Activated CD4-positive, alpha-beta T cell treated with anti-CD3 and anti-CD28 coated beads, Interleukin-2, amount 50 U/mL, for 16 hours (primary cell): ENCODE data around the gene FKBP7.
A peak's percentile ranks its signal among the peaks of the same experiment; 100 is the strongest.
"Not testable (repeated sequence)": the region's sequence is repeated elsewhere in the genome, so short reads cannot be mapped to it uniquely, and the experiment has no call there.

Source experiments
- DNase-seq: peaks from one replicate; pipeline ENCODE4 v3.0.0-alpha.2; 2020

The FKBP7 gene, protein sequence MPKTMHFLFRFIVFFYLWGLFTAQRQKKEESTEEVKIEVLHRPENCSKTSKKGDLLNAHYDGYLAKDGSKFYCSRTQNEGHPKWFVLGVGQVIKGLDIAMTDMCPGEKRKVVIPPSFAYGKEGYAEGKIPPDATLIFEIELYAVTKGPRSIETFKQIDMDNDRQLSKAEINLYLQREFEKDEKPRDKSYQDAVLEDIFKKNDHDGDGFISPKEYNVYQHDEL

DNA sequence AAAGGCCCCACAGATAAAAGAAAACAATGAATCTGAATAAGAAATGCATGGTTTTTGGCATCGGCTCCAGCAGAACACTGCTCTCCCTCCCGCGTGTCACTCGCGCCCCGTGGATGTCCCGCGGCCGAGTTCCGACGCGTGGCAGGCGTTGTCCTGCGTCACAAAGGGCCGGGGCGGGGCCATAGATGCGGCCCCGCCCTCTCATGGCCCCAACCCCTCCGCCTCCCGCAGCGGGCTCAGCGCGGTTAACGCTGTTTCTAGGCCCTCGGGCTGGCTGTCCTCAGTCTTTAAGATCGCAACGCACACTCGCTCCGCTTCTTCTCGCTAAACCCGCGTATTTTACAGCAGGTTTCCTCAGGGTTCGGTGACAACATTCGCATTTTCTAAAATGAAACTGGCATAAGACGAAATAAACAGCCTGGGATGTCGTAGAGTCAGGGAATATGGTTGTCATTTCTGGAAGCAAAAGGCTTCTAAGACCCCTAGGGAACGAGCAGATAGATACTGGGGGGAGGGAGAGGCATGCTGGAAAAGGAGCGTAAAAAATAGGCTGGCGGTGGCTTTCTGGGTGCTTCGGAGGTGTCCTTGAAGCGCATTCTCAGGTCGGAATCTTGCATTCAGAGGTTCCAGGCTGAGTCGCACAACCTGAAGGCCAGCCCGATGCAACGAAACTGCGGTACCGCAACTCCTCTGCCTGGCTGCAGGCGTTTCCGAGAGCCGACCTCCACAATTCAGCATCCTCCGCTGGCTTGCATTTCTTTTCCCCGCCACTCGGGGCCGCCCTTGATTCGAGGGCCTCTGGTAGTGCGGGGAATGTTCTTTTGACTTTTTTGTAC, at the start of gene FKBP7:
TSS of gene FKBP7 (minus strand) at position 162 of the 836 bp plus-strand sequence. CDS start at position 61, 101 bp downstream.
- peak; percentile 87 for DNase-seq

DNA sequence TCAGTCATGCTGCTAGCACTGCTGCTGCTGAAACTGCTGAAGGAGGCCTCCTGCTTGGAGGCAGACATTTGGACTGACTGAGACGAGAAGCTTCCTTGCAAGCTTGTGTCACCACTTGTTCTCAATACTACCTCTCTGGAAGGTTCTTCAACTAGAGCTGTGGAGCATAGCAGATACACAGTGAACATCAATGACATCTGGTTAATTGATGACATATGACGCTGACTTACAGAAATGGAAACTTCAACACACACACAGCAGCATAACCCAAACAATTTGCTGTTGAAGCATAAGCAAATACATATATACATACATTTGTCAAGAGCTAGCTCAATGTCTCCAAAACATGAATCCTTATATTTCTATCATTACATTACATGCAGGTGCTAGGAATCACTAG, 49.2 kb upstream of the FKBP7 start:
- no peak for DNase-seq

DNA sequence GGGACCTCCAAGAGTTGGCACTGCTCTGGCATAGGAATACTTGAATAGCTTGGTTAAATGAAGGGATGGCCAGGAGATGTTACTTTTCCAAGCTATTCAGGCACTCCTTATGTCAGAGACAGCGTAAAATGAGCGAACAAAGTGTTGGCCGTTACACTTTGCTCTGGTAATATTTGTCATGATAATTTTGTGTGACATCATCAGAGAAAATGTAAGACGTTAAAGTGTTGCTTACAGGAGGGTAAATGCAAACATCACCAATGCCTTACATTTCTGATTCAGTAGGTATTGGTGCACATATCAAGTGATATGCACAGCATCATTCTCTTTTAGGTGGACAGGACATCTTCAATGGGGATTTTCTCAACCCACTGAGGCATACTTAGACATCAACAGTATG, 47.9 kb upstream of the FKBP7 start:
- DNase-seq, result no peak

DNA sequence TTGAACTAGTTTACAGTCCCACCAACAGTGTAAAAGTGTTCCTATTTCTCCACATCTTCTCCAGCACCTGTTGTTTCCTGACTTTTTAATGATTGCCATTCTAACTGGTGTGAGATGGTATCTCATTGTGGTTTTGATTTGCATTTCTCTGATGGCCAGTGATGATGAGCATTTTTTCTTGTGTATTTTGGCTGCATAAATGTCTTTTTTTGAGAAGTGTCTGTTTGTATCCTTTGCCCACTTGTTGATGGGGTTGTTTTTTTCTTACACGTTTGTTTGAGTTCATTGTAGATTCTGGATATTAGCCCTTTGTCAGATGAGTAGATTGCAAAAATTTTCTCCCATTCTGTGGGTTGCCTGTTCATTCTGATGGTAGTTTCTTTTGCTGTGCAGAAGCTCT, 47.1 kb upstream of the FKBP7 start:
- DNase-seq, result not testable (repeated sequence)

DNA sequence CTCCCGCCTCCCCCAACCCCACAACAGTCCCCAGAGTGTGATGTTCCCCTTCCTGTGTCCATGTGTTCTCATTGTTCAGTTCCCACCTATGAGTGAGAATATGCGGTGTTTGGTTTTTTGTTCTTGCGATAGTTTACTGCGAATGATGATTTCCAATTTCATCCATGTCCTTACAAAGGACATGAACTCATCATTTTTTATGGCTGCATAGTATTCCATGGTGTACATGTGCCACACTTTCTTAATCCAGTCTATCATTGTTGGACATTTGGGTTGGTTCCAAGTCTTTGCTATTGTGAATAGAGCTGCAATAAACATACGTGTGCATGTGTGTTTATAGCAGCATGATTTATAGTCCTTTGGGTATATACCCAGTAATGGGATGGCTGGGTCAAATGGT, 46.6 kb upstream of the FKBP7 start:
- not testable (repeated sequence) for DNase-seq

DNA sequence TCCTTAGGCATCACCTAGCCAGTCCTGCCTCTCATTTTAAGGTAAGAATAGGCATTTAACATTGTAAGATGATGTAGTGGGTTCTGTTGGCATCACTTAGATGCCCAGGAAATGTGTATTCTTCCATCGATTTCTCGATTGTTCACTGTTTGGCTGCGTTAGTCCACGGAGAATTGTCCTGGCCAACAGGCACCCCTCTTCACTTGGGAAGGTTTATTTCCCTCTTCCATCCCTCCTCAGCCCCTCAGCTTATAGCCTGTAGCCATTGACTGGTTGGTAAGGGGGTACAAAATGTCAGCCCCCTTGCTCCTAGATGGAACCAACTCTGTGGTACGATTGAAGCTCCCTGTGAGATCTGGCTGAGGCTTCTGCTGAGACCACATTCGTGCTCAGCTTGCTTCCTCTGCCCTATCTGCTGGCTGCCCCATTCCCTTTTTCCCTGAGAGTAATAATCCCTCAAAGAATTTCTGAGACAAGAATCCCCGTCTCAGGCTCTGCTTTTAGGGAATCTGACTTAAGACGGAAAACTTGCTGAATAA, 45.3 kb upstream of the FKBP7 start:
- DNase-seq, result no peak

DNA sequence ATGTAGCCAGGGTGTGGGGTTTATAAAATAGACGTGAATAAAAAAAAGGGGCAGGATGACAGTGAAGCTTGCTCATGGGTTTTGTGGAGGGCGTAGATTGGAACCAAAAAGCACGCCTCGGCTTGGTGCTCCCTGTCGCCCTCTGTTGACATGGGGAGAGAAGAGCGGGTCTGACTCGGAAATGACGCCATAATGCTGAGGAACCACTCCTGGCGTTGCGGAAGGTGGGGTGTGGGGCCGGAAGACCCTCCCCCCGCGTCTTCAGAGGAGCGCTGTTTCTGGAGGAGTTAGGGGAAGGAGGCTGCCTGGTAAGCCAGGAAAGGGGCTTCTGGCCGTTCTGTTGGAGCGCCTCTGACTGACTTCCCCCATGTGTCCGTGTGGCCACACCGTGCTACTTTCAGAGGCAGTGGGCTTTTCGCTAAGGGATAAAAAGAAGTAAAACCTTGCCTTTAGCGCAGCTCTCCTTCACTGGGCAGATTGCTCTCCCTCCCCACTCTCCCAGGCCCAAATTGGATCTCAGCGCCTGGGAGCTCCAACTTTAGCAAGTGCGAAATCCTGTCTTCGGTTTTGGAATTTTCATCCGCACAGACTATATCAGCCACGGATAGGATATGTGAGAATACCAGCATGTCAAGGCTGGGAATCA, 44.7 kb upstream of the FKBP7 start:
- DNase-seq, result peak; percentile 91

DNA sequence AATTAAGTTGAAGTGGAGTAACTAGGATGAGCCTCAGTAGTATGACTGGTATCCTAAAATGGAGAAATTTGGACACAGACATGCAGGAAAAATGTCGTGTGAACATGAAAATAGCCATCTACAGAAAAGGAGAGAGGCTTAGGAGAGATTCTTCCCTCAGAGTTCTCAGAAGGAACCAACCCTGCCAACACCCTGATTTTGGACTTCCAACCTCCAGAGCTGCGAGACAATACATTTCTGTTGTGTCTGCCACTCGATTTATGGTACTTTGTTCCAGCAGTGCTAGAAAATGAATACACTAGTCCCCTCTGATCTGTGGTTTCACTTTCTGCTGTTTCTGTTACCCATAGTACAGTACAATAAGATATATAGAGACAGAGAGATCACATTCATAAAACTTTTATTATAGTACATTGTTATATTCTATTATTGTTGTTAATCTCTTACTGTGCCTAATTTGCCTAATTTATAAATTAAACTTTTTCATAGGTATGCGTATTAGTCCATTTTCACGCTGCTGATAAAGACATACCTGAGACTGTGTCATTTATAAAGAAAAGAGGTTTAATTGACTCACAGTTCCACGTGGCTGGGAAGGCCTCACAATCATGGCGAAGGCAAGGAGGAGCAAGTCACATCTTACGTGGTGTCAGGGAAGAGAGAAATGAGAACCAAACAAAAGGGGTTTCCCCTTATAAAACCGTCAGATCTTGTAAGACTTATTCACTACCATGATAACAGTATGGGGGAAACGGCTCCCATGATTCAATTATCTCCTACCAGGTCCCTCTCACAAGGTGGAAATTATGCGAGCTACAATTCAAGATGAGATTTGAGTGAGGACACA, 43.1 kb upstream of the FKBP7 start:
- peak; percentile 28 for DNase-seq

DNA sequence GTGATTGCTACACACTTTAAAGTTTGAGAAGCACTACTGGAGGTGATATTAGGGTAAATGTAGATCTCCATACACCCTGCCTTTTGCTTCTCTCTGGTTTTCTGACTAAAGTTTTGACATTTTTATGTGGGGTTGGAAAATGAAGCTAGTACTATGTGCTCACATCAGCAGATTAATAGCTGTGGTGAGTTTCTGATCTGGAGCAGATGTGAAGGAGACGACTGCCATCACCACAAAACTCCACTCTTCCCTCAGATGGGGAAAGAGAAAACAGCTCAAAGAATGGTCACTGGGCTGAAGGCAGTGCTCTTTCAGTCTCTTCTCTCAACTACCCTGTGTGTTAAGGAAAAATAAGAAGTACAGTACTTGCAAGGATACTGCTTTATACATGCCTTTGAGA, 39.1 kb upstream of the FKBP7 start:
- DNase-seq, result no peak

DNA sequence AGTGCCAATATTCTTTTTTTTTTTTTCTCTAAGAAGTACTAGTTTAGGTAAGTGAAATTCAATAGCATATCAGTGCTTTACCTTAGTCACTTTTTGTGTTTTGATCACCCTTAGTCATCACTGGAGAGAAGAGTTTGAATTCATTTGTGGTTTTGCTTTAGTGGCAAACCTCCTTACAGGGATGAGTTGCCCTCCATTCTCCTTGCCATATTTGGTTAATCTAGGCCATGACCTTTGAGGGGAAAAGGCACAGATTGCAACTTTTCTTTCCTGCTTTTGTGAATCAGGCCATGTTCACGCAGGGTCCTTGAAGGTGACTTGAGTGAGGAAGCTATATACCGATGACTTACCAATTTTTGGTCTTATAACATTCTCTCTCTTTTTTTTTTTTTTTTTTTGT, 36.3 kb upstream of the FKBP7 start:
- DNase-seq, result peak; percentile 93

DNA sequence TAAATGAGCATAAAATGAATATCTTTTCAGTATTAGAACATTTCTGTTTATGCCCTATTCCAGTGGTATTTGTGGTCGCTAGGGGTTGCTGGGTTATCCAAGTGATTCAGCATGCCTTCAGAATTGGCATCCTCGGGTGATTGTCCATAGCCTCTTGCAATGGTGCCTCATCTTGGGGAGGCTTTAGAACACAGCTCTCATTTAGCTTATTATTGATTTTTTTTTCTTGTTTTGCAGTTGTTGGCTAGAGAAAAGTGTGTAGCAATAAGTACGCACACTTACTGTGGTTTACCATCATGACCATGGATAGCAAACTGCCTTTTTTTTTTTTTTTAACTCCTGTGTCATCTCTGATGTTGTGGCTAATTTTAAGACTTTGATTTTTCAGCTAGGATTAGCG, 35.5 kb upstream of the FKBP7 start:
- DNase-seq, result no peak

DNA sequence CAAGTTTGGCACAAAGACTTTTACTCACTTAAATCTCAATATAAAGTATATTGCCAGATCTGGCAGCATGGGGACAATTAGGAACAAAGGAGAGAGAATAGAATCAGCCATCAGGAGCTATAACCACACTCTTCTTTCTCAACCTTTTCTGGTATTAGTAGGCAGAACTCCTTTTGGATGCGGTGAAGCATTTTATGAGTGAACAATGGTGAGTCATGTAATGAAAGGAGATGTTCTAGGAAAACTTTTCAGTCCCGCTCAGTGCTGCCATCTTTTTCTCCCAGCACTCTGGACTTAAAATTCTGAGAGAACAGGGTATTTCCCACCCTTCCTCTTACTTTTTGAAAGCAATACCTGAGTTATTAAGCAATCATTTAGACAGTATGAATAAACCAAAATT, 34.1 kb upstream of the FKBP7 start:
- peak; percentile 15 for DNase-seq

DNA sequence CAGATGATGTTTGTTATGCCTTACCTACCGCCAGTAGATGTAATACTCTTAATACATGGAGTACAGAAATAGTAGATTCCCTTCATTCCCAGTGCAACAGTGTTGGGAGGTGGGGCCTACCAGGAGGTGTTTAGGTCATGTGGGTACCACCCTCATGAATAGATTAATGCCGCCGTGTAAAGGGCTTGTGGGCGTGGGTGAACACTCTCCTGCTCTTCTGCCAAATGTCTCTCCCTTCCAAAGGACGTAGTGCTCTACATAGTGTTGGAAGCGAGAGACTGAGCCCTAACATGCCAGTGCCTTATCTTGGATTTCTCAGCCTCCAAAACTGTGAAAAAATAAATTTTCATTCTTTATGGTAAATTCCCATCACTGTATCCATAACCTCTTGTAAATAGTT, 32.0 kb upstream of the FKBP7 start:
- no peak for DNase-seq

DNA sequence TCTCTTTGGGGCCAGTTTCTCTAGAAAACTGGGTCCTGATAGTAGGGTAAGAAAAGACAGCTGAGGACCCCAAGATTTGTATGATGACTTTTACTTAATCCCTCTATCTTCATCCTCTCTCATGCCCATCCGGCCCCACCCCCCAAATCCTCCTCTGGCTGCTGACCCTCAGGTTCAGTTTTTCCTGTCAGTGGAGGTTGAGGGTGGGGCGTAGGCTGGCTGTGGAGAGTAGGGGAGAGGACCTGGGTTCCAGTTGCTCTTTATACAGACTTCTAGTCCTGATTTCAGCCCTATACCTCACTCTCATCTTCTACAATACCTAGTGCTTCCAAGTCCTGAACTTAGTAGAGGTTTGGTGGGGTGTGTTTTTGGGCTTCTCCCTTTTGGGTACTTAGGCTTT, 30.2 kb upstream of the FKBP7 start:
- no peak for DNase-seq

DNA sequence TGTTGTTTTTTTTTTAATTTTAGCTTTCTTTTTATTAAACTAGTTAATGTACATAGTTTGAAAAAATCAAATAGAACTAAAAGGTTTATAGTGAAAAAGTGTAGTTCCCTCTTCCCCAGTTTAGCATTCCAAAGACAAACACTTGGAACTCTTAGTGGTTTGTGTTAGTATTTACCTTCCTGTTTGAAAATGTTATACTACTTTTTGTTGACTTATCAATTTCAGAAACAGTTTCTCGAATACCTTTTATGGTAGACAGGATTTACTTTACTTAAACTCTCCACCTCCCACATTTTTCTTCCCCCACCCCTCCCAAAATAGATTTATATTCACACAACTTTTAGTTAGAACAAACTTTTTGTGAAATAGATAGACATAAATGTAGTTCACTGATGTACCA, 28.5 kb upstream of the FKBP7 start:
- no peak for DNase-seq

DNA sequence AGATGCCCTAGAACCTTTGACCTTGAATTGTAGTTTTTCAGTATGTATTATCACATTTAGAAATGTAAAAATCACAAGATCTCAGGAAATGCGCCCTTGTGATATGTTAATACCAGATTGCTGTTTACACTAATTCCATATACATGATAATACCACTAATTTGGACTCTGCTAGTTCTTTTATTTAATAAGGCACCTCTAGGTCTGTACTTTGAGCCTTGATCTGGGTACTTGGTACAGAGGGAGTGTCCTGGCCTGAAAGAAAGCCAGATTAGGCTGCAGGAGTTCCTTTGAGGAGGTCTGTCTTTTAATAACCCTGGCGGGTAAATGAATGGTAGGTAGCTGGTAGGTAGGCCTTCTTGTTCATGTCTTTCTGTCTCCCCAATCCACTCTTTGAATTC, 28.1 kb upstream of the FKBP7 start:
- DNase-seq, result no peak

DNA sequence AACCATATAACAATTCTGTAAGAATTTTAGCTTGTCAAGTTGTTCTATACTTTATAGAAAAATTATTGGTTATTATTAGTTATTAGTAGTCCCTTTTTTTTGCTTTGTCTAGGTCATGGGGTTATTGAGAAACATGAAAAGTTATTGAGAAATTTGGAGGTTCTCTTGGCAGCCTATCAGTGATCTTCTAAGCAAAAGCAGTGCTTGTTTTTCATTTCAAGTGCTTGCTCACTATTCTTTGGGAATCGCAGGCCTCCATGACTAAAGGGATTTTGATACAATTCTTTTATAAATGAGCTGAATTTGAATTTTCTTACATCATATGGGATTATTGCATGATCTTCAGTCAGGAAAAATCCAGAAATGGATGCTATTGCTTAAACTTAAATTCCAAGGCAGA, 27.7 kb upstream of the FKBP7 start:
- no peak for DNase-seq

DNA sequence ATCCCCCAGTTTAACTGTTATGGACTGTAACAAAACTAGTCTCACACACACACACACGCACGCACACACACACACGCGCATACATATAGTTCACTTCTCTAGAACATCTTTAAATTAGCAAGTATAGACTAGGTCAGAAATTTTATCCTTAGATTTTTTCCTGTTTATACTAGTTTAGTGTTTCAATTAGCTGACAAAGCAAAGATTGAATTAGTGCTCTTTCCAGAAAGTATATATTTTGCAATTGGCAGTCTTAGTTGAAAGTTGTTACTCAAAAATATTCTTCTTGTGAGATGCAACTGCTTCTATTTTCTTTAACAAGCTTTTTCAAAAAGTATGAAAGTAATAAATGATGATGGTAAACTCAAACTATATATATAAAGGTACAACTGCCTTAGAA, 24.4 kb upstream of the FKBP7 start:
- no peak for DNase-seq

DNA sequence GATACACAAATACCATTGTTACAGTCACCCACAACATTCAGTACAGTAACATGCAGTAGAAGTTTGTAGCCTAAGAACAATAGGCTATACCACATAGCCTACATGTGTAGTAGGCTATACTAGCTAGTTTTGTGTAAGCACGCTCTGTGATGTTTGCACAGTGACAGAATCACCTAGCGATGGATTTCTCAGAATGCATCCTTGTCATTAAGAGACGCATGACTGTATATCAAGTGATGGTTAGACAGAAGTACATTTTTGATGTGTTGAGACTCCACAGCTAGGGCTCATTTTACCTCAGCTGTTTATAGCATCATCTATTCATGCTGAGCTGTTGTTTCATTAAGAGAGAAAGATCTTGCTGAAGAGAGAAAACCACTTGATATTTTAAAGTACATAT, 21.2 kb upstream of the FKBP7 start:
- peak; percentile 20 for DNase-seq

DNA sequence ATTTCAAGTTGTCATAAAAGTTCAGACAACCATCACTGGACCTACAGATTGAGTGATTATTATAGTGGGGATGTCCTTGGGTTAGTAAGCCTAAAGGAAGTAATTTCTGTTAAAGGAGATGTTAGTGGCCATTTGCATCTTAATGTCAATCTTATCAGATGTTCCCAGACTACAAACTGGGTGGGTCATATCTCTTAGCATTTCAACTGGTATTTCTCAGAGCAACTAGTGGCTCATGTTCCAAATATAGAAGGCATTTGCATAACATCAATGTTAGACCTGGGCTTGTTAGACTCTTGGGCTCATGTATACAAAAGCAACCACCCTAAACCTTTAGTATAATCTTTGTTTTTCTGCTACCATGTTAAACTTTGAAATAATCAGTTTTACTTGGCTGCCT, 19.7 kb upstream of the FKBP7 start:
- no peak for DNase-seq

DNA sequence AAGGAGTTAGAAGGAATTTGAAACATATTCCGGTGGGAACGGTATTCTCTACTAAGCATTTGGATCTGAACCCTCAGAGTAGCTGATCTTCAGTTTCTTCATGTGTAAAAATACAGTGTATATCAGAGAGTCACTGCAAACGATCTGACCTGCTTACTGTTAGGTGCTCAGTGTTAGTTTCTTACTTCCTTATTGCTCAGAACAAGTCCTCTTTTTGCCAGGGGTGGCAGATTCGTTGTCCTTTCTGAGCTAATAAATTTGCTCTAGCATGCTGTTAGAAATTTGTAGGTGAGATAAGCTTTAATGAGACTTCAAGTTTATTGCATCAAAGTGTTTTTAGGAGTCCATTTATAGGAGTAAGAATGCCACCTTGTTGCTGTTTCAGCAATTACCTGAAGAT, 17.6 kb upstream of the FKBP7 start:
- DNase-seq, result no peak

DNA sequence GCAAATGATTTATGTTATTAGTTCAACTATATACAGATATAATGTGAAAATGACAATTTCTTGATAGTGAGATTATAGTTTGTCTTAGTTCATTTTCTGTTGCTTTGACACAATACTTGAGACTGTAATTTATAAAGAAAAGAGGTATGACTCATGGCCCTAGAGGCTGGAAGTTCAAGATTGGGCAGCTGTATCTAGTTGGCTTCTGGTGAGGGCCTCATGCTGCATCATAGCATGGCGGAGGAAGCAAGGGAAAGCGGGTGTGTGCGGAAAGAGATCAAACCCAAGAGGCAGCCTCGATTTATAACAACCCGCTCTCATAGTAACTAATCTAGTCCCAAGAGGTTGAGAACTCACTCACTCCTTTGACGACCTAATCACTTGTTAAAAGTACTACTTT, 13.2 kb upstream of the FKBP7 start:
- DNase-seq, result no peak

DNA sequence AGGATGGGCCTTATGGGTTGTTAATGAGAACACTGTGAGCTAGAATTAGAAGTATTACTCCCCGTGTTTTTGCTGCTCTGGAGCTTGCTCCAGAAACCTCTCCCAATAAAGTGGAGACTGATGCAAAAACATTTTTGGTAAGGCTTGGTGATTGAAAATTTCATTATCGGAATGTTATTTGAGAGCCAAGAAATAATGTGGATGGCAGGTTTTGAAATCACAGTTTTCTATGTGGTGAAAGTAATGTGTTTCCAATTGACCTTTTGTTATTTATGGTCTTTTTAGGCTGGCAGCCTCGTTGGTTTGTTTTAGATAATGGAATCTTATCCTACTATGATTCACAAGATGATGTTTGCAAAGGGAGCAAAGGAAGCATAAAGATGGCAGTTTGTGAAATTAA, 7.0 kb upstream of the FKBP7 start:
- no peak for DNase-seq
